ENCODE data around the gene STAG1.
"Not testable (repeated sequence)": the region's sequence is repeated elsewhere in the genome, so short reads cannot be mapped to it uniquely, and the experiment has no call there.

The STAG1 gene

GRCh38 chr3:136602818-136603217, 149.4 kb downstream of the STAG1 start:
- no peak for DNase-seq (ENCODE audit: low spot score)
- FAIRE-seq = no peak

GRCh38 chr3:136595913-136596697, 156.1 kb downstream of the STAG1 start:
- DNase-seq (ENCODE audit: low spot score) = no peak
- FAIRE-seq = no peak

- DNase-seq (ENCODE audit: low spot score) (no peak), FAIRE-seq (no peak)
These were observed 165.6 kb downstream of the STAG1 start for GRCh38 chr3:136586580-136586979.

GRCh38 chr3:136584728-136585127, 167.4 kb downstream of the STAG1 start:
- FAIRE-seq (no peak), DNase-seq (ENCODE audit: low spot score) (no peak)

- DNase-seq (ENCODE audit: low spot score) (no peak), FAIRE-seq (no peak)
These were observed 168.4 kb downstream of the STAG1 start for GRCh38 chr3:136583823-136584222.

- no peak for FAIRE-seq
- no peak for DNase-seq (ENCODE audit: low spot score)
These were observed 174.4 kb downstream of the STAG1 start for GRCh38 chr3:136577791-136578190.

- FAIRE-seq = no peak
These were observed 175.7 kb downstream of the STAG1 start for GRCh38 chr3:136576279-136577009.

GRCh38 chr3:136567599-136568188, 184.5 kb downstream of the STAG1 start:
- DNase-seq (ENCODE audit: low spot score) (no peak), FAIRE-seq (no peak)

More at GRCh38 chr3:136576279-136577009, 175.7 kb downstream of the STAG1 start:
- DNase-seq (ENCODE audit: low spot score) = no peak

- not testable (repeated sequence) for FAIRE-seq; DNase-seq (ENCODE audit: low spot score)
These were observed 187.2 kb downstream of the STAG1 start for GRCh38 chr3:136564962-136565361.

GRCh38 chr3:136562026-136562425, 190.2 kb downstream of the STAG1 start:
- DNase-seq (ENCODE audit: low spot score) = no peak
- no peak for FAIRE-seq

- DNase-seq (ENCODE audit: low spot score) (no peak), FAIRE-seq (no peak)
These were observed 192.3 kb downstream of the STAG1 start for GRCh38 chr3:136559896-136560295.

- not testable (repeated sequence) for FAIRE-seq; DNase-seq (ENCODE audit: low spot score)
These were observed 202.7 kb downstream of the STAG1 start for GRCh38 chr3:136549461-136549860.

- DNase-seq (ENCODE audit: low spot score) (no peak), FAIRE-seq (no peak)
These were observed 204.9 kb downstream of the STAG1 start for GRCh38 chr3:136547293-136547692.

GRCh38 chr3:136546720-136547119, 205.5 kb downstream of the STAG1 start:
- DNase-seq (ENCODE audit: low spot score) = no peak
- no peak for FAIRE-seq

- FAIRE-seq (no peak), DNase-seq (ENCODE audit: low spot score) (no peak)
These were observed 206.4 kb downstream of the STAG1 start for GRCh38 chr3:136545664-136546268.

- no peak for FAIRE-seq
- no peak for DNase-seq (ENCODE audit: low spot score)
These were observed 207.6 kb downstream of the STAG1 start for GRCh38 chr3:136544532-136544931.

- DNase-seq (ENCODE audit: low spot score) (no peak), FAIRE-seq (no peak)
These were observed 208.8 kb downstream of the STAG1 start for GRCh38 chr3:136543385-136543784.

GRCh38 chr3:136535906-136536305, 216.3 kb downstream of the STAG1 start:
- FAIRE-seq (no peak), DNase-seq (ENCODE audit: low spot score) (no peak)

- no peak for FAIRE-seq
- no peak for DNase-seq (ENCODE audit: low spot score)
These were observed 219.4 kb downstream of the STAG1 start for GRCh38 chr3:136532766-136533165.

- FAIRE-seq (no peak), DNase-seq (ENCODE audit: low spot score) (no peak)
These were observed 234.1 kb downstream of the STAG1 start for GRCh38 chr3:136518102-136518501.

GRCh38 chr3:136516656-136517055, 235.5 kb downstream of the STAG1 start:
- DNase-seq (ENCODE audit: low spot score) = no peak

GRCh38 chr3:136516095-136516494, 236.1 kb downstream of the STAG1 start:
- DNase-seq (ENCODE audit: low spot score) (no peak), FAIRE-seq (no peak)

More at GRCh38 chr3:136516656-136517055, 235.5 kb downstream of the STAG1 start:
- no peak for FAIRE-seq

Data from urothelium cell line (cell line).